ENCODE measurements around the gene RHPN2.

Gene RHPN2

DNA sequence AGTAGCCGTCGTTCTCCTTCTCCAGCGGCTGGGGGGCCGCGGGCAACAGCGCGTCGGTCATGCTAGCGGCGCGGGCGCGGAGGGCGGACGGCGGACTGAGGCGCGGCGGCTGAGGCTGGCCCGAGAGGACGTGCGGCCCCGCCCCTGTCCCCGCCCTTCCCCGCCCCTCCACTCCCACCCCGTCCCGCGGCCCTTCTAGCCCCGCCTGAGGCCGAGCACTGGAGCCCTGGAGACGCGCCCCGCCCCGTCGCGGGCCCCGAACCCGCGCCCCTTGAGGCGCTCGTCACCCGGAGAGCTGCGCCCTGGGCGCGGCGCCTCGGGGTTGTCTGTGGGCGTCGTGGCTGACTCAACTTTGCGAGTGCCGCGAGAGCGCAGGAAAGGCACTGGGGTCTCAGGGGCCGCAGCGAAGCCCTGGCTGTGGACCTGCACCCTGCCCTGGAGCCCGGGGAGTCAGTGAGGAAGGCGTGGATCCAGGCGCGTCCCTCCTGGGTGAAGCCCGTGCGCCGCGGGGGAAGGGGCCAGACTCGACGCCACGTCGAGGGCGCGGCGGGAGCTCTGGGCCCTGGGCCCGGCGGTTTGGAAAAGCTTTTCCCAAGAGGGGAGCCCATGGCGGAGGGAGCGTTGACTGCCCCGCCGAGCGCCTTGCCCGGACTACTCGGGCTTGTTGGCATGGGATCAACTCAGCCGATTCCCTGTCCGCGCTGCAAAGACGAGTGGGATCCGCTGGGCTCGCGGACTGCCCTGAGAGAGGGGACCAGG lies at the start of gene RHPN2:
Gene RHPN2, minus strand, starts transcription at position 97 of the 759 bp plus-strand sequence. Its CDS starts 36 bp downstream, at position 61.
- peak; percentile 23 for DNase-seq

DNA sequence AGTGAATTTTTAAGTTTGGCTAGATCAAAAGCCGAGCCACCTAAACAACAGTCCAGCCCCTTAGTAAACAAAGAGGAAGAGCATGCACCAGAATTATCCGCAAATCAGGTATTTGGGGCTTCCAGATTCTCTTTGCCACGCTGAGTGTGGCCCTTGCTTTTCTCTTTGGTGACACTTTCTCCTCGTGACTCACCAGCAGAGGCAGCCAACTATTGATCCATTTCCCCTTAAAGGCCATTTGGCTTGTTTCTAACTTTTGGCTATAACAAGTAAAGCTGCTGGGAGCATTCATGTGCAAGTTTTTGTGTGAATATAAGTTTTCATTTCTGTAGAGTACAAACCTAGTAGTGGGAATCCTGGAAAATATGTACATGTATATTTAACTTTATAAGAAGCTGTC lies 49.6 kb upstream of the RHPN2 start:
- DNase-seq, result no peak

DNA sequence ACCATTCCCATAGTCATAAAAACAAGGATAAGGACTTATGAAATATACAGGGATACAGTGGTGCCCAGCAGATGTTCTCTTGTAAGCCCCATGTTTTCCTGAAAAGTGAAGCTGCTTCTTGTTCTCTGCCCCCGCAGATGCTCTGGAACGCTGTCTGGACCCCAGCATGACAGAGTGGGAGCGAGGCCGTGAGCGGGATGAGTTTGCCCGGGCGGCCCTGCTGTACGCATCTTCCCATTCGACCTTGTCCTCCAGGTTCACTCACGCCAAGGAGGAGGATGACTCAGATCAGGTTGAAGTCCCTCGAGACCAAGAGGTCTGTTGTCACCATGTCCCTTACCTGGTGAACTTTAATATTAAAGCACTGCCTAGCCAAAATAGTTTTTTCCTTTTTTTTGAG lies 46.9 kb upstream of the RHPN2 start:
- no peak for DNase-seq

DNA sequence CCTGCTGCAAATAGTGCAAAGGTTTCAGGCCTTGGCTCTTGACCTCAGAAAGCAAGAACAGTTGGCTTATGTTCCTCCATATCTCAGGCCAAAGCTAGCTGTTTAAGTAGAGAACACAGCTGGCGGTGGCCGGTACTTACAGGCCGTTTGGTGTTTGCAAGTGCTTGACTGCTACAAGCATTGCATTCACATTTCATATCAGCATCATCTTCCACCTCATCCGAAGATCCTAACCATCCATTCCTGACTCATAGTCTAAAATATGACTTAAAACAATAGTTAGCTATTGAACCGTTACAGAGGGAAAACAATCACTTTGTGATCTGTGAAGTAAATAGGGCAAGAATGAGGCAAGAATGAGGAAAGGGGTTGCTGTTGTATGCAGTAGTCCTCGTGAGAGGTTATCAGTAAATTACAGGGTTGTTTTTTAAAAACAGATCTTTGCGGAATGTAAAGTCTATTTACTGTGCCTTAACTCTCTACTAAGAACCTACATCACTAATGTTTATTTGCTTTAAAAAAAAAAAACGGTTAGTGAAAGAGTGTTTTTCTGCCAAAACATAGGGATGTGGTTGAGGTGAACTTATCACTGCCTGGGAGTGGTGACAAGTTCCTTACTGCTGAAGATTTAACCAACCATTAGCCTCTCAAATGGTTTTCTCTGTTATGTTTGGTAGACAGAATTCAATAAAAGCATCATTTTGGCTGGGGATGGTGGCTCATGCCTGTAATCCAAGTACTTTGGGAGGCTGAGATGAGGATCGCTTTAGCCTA lies 45.6 kb upstream of the RHPN2 start:
- no peak for DNase-seq

DNA sequence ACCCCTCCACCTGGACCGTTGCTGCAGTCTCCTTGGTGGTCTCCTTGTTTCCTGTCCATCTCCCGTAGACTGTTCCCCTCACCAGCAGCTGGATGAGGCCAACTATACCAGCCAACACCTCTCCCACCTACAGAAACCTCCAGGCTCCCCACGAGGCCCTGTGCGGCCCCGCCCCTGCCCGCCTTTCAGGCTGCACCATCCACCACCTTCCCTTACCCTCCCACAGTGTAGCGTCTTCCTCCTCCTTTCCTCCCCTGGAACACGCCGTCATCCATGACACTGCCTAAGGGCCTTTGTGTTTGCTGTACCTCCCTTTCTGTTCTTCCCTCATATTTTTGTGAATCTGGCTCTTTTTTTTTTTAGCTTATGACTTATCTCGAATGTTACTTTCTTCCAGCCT lies 43.5 kb upstream of the RHPN2 start:
- no peak for DNase-seq

DNA sequence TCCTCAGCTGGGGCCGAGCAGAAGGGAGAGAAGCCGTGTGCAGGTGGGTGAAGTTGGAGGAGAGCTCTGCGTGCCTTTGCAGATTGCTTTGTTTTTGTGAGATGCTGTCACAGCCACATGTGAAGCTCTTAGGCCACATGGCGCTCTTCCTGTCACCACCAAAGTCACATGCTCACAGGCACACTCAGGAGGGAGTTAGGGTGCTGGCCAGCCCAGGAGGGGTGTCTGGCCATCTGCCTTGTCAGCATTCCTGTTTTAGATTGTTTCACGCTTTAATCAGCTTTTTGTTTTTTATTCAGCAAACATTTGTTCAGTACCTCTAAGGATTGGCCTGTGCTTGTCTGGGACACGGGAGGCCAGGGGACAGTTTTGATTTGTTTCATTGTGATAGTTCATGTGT lies 38.2 kb upstream of the RHPN2 start:
- DNase-seq, result no peak

DNA sequence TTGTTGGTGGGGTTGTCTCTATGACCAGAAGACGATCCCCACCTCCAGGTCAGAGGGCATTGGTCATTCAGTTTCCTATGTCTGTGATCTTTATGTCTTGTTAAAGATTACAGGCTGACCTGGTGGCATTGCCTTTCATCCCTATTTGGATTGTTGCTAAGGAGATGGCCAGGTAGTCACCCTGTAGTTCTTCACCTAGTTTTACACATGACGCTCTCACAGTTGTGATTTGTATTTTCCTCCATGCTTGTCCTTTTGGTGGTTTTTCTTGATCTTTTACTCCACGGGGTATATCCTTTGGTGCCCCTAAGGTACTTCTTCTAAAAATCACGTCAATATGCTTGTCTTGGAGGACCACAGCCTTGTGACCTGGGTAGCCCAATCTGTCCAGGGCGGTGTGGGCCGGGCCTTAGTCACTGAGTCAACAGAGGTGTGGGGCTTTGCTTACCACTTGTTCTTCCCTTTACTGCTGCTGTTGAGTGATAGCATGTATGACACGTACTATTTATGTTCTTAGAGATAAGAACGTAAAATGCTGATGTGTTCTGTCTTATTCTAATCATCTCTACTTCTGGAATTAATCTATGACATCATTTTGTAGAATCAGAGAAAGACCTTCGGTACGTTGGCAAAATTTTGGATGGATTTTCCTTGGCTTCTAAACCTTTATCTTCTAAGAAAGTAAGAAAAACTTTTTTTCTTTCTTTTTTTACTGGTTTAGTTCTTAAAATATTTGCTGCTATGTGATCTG lies 36.4 kb upstream of the RHPN2 start:
- no peak for DNase-seq

DNA sequence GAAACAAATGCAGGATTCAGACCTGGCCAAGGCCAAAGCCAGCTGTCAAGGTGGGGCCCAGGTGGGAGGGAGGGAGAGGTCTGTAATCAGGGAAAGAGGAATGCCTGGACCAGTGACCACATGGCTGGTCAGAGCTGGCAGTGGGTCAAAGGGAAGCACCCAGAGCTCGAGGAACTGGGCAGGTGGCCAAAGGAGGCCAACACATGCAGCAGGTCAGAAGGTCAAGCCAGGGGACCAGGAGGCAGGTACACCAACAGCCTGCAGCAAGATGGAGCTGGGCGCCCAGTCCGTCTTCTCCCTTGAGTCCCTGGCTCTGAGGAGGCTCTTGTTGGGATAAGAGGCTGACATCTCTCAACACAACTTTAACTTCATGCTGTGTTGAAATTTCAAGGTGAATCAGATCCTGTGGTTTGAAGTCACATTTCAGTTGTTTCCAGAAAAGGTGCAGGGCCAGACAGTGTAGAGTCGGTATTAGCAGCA lies 33.4 kb upstream of the RHPN2 start:
- DNase-seq, result no peak

DNA sequence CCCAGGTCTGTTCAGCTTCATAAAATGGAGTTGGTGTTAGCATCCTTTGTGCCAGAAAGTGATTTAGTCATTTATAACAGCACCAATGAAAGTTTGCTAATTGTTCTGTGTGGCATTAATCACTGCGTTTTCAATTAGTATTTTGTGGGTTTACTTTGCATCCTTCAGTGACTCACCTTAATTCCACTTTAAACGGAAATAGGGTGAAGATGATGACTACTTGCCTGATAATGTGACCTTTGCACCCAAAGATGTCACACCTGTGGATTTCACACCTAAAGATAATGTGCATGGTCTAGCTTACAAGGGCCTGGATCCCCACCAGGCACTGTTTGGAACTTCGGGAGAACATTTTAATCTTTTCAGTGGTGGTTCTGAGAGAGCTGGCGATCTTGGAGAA lies 31.3 kb upstream of the RHPN2 start:
- no peak for DNase-seq

DNA sequence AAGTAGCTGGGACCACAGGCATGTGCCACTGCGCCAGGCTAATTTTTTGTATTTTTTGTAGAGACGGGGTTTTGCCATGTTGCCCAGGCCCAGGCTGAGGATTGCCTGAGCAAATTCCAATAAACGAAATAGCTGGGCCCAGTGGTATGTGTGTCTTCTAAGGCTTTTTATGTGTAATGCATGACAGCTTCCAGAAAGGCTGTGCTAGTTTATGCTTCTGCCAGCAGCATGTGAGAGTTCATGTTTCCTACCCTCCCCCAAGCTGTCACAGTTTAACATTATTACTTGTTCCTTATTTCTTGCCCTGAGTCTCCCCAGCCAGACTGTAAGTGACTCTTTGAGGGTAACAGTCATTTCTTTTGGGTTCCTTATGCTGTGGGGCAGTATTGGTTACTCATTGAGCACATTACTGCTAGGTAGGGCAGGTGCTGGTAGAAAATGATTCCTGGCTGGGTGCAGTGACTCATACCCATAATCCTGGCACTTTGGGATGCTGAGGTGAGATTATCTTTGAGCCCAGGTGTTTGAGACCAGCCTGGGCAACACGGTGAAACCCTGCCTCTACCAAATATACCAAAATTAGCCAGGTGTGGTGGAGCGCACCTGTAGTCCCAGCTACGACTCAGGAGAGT lies 29.9 kb upstream of the RHPN2 start:
- no peak for DNase-seq

DNA sequence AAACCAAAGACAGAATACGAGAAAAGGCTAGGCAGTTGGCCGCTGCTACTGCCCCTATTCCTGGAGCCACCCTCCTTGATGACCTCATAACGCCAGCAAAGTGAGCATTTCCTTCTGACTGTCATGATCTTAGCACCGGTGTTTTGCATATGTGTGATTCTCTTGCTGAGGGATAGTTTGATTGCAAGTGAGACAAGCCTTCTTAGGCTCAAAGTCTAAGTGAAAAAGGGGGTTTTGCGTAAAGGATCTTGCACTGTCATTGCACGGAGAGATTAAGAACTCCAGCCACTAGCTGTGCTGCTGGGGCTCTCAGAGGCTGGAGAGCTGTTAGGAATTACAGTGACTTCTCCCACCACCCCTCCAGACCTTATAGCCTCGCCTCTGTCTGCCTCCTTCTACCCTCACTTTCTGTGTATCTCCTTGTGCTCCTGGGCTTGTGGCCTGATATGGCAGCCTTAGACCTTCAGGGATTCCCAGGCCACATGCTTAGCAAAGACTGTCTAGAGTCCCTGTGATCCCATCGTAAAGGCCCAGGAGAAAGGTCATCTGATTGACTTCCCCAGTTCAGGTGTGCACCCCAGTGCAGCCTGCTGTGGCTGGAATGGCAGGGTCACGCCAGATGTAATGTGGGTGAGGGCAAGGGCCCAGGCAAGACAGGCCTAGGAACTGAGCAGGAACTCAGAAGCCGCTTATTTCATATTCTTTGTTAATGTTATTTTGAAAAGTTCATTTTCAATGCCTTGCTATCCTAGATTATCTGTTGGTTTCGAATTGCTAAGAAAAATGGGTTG lies 28.9 kb upstream of the RHPN2 start:
- DNase-seq, result no peak

DNA sequence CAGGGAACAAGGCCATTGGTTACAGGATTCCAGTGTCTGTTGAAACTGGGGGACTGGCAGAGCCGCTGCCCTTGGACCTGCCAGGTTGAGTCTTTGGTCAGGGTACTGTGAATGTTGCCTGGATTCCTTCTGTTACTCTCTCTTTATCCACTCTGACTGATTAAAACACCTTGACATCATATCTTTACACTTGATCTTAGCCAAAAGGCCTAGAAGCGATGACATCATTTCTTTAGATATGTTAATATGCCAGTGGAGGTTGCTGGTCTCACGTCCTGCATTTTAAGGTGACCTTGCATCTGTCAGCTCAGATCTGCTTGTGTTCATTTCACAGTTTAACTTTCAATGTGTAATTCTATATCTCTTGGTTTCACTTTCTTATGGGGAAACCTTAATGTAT lies 25.5 kb upstream of the RHPN2 start:
- DNase-seq, result no peak

DNA sequence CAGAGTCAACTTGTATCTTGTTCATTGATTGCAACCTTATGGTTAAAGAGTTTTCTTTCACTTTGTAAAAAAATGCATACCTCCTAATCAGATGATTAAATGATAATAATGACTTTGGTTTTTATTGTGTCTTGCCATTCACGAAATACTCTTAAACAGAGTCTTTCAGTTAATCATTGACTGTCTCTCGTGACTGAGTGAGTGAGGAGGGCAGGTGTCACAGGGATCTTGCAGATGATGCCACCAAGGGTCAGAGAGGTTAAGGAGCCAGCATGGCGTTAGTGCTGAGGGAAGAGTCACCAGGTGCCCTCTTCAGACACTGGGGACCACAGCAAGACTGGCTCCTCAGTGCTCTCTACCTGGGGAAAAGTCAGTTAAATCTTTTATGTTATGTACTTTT lies 24.3 kb upstream of the RHPN2 start:
- DNase-seq, result no peak

DNA sequence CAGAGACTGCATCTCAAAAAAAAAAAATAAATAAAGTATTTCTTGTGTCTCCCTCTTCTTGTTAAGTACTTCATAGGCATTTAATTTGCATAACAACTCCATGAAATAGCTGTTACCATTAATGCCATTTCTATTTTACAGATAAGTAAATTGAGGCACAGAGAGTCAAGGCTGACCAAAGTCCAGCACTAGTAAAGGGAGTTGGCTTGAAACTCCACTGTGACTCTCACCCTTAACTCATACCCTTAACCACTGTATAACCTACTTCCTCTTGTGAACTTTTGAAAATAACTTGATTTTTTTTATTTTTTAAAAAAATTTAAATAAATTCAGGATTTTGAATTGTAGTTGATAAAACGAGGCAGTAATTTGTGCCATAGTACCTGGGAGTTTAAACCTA lies 22.3 kb upstream of the RHPN2 start:
- DNase-seq, result no peak

DNA sequence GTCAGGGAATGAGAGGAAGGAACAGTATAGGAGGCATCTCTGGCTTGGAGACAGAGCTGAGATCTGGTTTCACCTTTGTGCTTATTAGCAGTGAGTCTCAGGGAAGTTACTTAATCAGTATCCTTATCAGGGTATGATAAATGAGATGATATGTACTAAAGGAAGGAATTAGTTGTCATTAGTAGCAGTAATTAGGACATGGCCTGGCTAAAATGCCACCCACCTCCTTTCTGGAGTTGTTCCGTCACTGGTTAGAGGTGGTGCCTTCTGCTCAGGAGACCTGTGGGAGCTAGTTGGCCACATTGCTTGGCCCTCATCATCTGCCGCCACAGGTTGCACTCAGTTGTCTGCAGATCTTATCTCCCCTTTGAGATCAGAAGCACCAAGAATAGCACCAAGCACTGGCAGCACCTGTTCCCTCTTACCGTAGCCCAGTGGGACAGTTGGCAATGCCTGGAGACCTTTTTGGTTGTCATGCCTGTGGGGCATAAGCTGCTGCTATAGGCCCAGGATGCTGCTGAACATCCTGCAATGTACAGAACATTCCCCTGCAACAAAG lies 21.0 kb upstream of the RHPN2 start:
- no peak for DNase-seq

DNA sequence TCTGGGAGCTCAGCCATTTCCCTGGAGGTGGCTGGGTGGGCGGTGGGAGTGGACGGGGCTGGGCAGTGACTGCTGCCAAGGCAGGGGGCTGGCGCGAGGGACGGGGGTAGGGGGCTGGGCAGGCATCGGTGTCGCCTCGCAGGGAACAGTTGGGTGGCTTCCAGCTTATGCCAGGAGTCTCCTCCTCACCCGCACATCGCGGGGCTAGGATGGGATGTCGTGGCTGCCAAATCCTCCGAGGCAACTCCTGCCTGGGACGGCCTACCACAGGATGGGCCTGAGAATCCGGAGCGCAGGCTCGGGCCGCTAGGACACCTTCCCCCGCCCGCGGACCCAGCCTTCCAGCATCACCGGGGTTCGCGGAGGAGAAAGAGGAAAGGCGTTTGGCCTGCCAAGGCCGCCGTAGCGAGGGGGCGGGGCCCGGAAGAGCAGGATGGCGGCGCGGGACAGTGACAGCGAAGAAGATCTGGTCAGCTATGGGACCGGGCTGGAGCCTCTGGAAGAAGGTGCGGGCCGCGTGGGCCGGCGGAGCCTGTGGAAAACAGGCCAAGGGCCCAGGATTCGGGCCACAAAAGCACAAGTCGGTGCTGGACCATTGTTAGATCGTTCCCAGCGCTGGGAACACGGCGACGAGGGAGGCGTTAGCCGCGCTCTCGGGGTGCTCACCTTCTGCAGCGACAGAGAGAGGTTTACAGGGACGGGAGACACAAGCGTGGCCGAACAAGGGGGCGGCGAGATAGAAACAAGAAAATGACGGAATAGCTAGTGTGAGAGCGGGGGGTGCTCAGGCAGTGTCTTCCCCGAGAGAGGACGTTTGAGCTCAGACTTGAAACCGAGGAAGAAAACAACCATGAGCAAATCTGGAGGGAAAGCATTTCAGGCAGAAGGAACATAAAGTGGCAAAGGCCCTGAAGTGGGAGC lies 16.3 kb upstream of the RHPN2 start, which contains the start of gene GPATCH1:
Gene GPATCH1, plus strand, starts transcription at position 421 of the 921 bp plus-strand sequence. Its CDS starts 13 bp downstream, at position 434.
- peak; percentile 81 for DNase-seq

DNA sequence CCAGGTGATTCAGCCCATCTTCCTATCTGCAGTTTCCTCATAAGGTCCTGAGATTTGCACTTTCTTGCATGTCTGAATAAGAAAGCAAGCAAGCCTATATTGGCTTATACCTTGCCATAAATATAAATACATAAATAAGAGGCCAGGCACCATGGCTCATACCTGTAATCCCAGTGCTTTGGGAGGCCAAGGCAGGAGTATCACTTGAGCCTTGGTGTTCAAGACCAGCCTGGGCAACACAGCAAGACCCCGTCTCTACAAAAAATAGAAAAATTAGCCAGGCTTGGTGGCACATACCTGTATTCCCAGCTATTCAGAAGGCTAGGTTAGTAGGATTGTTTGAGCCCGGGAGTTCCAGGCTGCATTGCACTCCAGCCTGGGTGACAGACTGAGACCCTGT lies 10.8 kb upstream of the RHPN2 start:
- no peak for DNase-seq

DNA sequence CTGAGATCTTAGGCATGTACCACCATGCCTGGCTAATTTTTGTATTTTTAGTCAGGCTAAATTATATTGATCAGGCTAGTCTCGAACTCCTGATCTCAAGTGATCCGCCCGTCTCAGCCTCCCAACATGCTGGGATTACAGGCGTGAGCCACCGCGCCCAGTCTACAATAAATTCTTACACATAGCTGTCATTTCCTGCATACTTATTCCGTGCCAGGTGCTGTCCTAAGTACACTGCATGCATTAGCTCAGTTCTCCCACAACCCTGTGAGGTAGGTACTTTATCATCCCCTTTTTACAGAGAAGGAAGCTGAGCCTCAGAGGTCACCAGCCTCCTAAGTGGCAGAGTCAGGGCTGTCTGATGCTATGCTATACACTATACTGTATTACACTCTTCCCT lies 7.2 kb upstream of the RHPN2 start:
- no peak for DNase-seq

DNA sequence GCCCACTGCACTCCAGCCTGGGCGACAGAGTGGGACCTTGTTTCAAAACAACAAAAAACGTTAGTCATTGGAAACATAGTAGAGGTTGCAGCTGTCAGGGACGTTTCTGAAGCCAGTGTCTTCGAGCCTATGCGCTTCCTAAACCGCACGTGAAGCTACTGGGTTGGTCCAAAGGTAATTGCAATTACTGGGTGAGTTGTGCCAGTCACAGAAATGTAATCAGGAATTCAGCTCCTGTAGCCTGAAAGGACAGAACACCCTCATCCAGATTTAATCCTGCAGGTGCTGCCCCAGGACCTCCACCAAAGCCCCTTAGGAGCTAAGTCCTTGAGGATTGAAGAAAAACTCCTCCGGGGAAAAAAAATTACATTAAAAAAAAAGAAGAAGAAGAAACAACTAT lies 2.4 kb upstream of the RHPN2 start:
- no peak for DNase-seq

DNA sequence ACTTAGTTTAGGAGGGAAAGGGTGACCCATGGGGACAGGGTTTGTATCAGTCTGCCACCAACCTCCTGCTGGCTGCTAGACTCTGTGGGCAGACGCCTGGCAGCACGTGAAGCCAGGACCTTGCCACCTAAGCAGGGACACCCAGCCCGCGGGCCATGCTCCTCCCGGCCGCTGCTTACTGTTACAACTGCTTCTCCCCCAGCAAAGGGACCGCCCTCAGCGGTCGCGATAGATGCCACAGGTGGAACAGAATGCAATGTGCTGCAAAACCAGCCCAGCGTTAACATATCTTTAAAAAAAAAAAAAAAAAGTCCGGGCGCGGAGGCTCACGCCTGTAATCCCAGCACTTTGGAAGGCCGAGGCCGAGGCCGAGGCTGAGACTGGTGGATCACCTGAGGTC lies 1.9 kb upstream of the RHPN2 start:
- no peak for DNase-seq

DNA sequence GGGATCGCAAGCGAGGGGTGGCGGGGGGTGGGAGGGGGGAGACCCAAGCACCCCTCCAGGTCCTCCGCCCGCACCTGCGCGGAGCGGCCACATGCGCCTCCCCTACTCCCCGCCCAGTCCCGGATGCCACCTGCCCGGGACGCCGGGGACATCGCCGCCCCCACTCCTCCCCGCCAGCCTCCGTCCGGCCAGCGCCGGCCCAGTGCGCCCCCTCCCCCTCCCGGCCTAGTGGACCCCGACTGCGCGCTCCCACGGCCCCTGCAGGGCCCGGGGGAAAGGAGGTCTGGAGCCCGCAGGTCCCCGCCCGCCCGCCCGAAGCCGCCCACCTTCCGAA lies 263 bp downstream of the RHPN2 start:
- DNase-seq, result no peak

Data from inflammatory macrophage treated with lipopolysaccharide for 4 hours (primary cell).